Measurements from ENCODE around the gene TCEA2. TPM values are rescaled to one million over a fixed set of nuclear protein-coding genes. Genes with fewer than 3 reads are reported as not detected.

The TCEA2 gene
- total and polyA plus RNA-seq, 2 donors (not counting 1 experiment from before 2014, with no cell fraction given), result 17.1 to 23.9 TPM

GRCh38 chr20:64025101-64025825, 37.7 kb upstream of the TCEA2 start:
- no peaks in the 10 kb centered on the region for H3K79me2 ChIP-seq (ENCODE audit: control insufficient read depth, insufficient read depth, low read length)
- H2AFZ ChIP-seq (ENCODE audit: low read length), result no peak overlapping the region
- H3K4me3 ChIP-seq (replicated peaks in 1 of 4; ENCODE audit: control extremely low read depth in 1 of 4, insufficient read depth in 1 of 4, low read depth in 3 of 4, low read length in 4 of 4), result no peak overlapping the region
- TF ChIP-seq EZH2 (IDR thresholded peaks at IDR 0.05; ENCODE audit: low read length, missing control alignments) (no peak), CTCF (conservative IDR thresholded peaks at IDR 0.05 in 1 of 2, IDR thresholded peaks at IDR 0.05 in 1 of 2; ENCODE audit: low read depth in 1 of 2, low read length in 2 of 2) (no peak)
- H3K27me3 ChIP-seq (ENCODE audit: control insufficient read depth, insufficient read depth, low read length), result no peaks in the 10 kb centered on the region
- H4K20me1 ChIP-seq (ENCODE audit: control insufficient read depth, extremely low read depth, insufficient read depth, low read length), result no peaks in the 10 kb centered on the region
- H3K4me1 ChIP-seq (ENCODE audit: control insufficient read depth, extremely low read depth, insufficient read depth, low read length), result no peaks in the 10 kb centered on the region
- H3K27ac ChIP-seq (ENCODE audit: insufficient read depth, low read length), result no peak overlapping the region
- H3K9ac ChIP-seq (ENCODE audit: insufficient read depth, low read length), result no peak overlapping the region
- no peak for DNase-seq (ENCODE audit: low read depth in 2 of 2)
- H3K4me2 ChIP-seq (ENCODE audit: extremely low read depth, insufficient read depth, low read length), result no peak overlapping the region
- H3K36me3 ChIP-seq (ENCODE audit: control insufficient read depth, insufficient read depth, low read length), result peaks cover 46% of the 10 kb centered on the region
- no peaks in the 10 kb centered on the region for H3K9me3 ChIP-seq (ENCODE audit: control insufficient read depth, insufficient read depth, low read depth, low read length)

GRCh38 chr20:64025826-64026412, 37.1 kb upstream of the TCEA2 start:
- no peaks in the 10 kb centered on the region for H4K20me1 ChIP-seq (ENCODE audit: control insufficient read depth, extremely low read depth, insufficient read depth, low read length)
- TF ChIP-seq EZH2 (IDR thresholded peaks at IDR 0.05; ENCODE audit: low read length, missing control alignments) (no peak), CTCF (conservative IDR thresholded peaks at IDR 0.05 in 1 of 2, IDR thresholded peaks at IDR 0.05 in 1 of 2; ENCODE audit: low read depth in 1 of 2, low read length in 2 of 2) (no peak)
- H3K27me3 ChIP-seq (ENCODE audit: control insufficient read depth, insufficient read depth, low read length), result no peaks in the 10 kb centered on the region
- no peaks in the 10 kb centered on the region for H3K9me3 ChIP-seq (ENCODE audit: control insufficient read depth, insufficient read depth, low read depth, low read length)
- H3K4me1 ChIP-seq (ENCODE audit: control insufficient read depth, extremely low read depth, insufficient read depth, low read length), result no peaks in the 10 kb centered on the region
- H3K4me3 ChIP-seq (replicated peaks in 1 of 4; ENCODE audit: control extremely low read depth in 1 of 4, insufficient read depth in 1 of 4, low read depth in 3 of 4, low read length in 4 of 4), result no peak overlapping the region
- H3K36me3 ChIP-seq (ENCODE audit: control insufficient read depth, insufficient read depth, low read length), result peaks cover 47% of the 10 kb centered on the region
- H3K79me2 ChIP-seq (ENCODE audit: control insufficient read depth, insufficient read depth, low read length), result no peaks in the 10 kb centered on the region
- no peak overlapping the region for H2AFZ ChIP-seq (ENCODE audit: low read length)
- no peak for DNase-seq (ENCODE audit: low read depth in 2 of 2)
- no peak overlapping the region for H3K9ac ChIP-seq (ENCODE audit: insufficient read depth, low read length)
- no peak overlapping the region for H3K27ac ChIP-seq (ENCODE audit: insufficient read depth, low read length)
- H3K4me2 ChIP-seq (ENCODE audit: extremely low read depth, insufficient read depth, low read length), result no peak overlapping the region

GRCh38 chr20:64027981-64028685, 34.9 kb upstream of the TCEA2 start:
- Histone ChIP-seq H3K27me3 (ENCODE audit: control insufficient read depth, insufficient read depth, low read length) (no peaks in the 10 kb centered on the region), H2AFZ (ENCODE audit: low read length) (no peak overlapping the region), H3K4me1 (ENCODE audit: control insufficient read depth, extremely low read depth, insufficient read depth, low read length) (no peaks in the 10 kb centered on the region), H3K9me3 (ENCODE audit: control insufficient read depth, insufficient read depth, low read depth, low read length) (no peaks in the 10 kb centered on the region), H4K20me1 (ENCODE audit: control insufficient read depth, extremely low read depth, insufficient read depth, low read length) (no peaks in the 10 kb centered on the region), H3K9ac (ENCODE audit: insufficient read depth, low read length) (no peak overlapping the region), H3K36me3 (ENCODE audit: control insufficient read depth, insufficient read depth, low read length) (peaks cover 46% of the 10 kb centered on the region), H3K4me3 (replicated peaks in 1 of 4; ENCODE audit: control extremely low read depth in 1 of 4, insufficient read depth in 1 of 4, low read depth in 3 of 4, low read length in 4 of 4) (no peak overlapping the region), H3K4me2 (ENCODE audit: extremely low read depth, insufficient read depth, low read length) (no peak overlapping the region), H3K27ac (ENCODE audit: insufficient read depth, low read length) (no peak overlapping the region), H3K79me2 (ENCODE audit: control insufficient read depth, insufficient read depth, low read length) (no peaks in the 10 kb centered on the region)
- no peak for DNase-seq (ENCODE audit: low read depth in 2 of 2)
- TF ChIP-seq EZH2 (IDR thresholded peaks at IDR 0.05; ENCODE audit: low read length, missing control alignments), result no peak
- no peak for TF ChIP-seq CTCF (conservative IDR thresholded peaks at IDR 0.05 in 1 of 2, IDR thresholded peaks at IDR 0.05 in 1 of 2; ENCODE audit: low read depth in 1 of 2, low read length in 2 of 2)

All from fibroblast of lung (primary cell).